Activated T-helper 1 cell treated with Interleukin-2 at 50 U/mL for 16 hours (primary cell): ENCODE results near the gene CNTNAP5.

ENCODE experiments used
- DNase-seq: peaks from one replicate; pipeline ENCODE4 v3.0.0-alpha.2; 2020; ENCODE audit warnings: low read depth

CNTNAP5 gene

GRCh38 chr2:124025171-124025580 is at the start of gene CNTNAP5:
Gene CNTNAP5, plus strand, starts transcription at chr2:124025287. Its CDS starts 364 bp downstream, at chr2:124025651.
- DNase-seq, result no peak

GRCh38 chr2:123976054-123976648 is 48.9 kb upstream of the CNTNAP5 start:
- no peak for DNase-seq

GRCh38 chr2:123993728-123994323 is 31.3 kb upstream of the CNTNAP5 start:
- no peak for DNase-seq

GRCh38 chr2:123999681-124000080 is 25.4 kb upstream of the CNTNAP5 start:
- DNase-seq, result no peak

- DNase-seq, result no peak
These were observed 23.2 kb upstream of the CNTNAP5 start for GRCh38 chr2:124001696-124002430.

- DNase-seq, result no peak
These were observed 6.2 kb upstream of the CNTNAP5 start for GRCh38 chr2:124018890-124019289.

- no peak for DNase-seq
These were observed 421 bp upstream of the CNTNAP5 start for GRCh38 chr2:124024561-124025170.

GRCh38 chr2:124025891-124026434 is 876 bp downstream of the CNTNAP5 start:
- no peak for DNase-seq

GRCh38 chr2:124026503-124026902 is 1.4 kb downstream of the CNTNAP5 start:
- DNase-seq, result no peak

GRCh38 chr2:124027182-124027581 is 2.1 kb downstream of the CNTNAP5 start:
- no peak for DNase-seq

- DNase-seq, result no peak
These were observed 7.7 kb downstream of the CNTNAP5 start for GRCh38 chr2:124032799-124033198.

- no peak for DNase-seq
These were observed 9.2 kb downstream of the CNTNAP5 start for GRCh38 chr2:124034265-124034664.

GRCh38 chr2:124035001-124035400 is 9.9 kb downstream of the CNTNAP5 start:
- no peak for DNase-seq

GRCh38 chr2:124039032-124039431 is 13.9 kb downstream of the CNTNAP5 start:
- DNase-seq, result no peak

- no peak for DNase-seq
These were observed 14.7 kb downstream of the CNTNAP5 start for GRCh38 chr2:124039762-124040291.

- no peak for DNase-seq
These were observed 20.8 kb downstream of the CNTNAP5 start for GRCh38 chr2:124045894-124046293.

- DNase-seq, result no peak
These were observed 21.2 kb downstream of the CNTNAP5 start for GRCh38 chr2:124046332-124046731.

- DNase-seq, result no peak
These were observed 23.0 kb downstream of the CNTNAP5 start for GRCh38 chr2:124048102-124048501.

- no peak for DNase-seq
These were observed 23.6 kb downstream of the CNTNAP5 start for GRCh38 chr2:124048664-124049063.

GRCh38 chr2:124049136-124049535 is 24.0 kb downstream of the CNTNAP5 start:
- no peak for DNase-seq

- no peak for DNase-seq
These were observed 25.9 kb downstream of the CNTNAP5 start for GRCh38 chr2:124050833-124051497.

GRCh38 chr2:124053796-124054195 is 28.7 kb downstream of the CNTNAP5 start:
- DNase-seq, result no peak
